HepG2 (cell line): Measurements from ENCODE around the gene RNF148. TPM values are rescaled to one million over a fixed set of nuclear protein-coding genes. Genes with fewer than 3 reads are reported as not detected.

Experiments used
- ATAC-seq: fragments of 200-7000 bp; cut with Tn5 transposase; 3 replicates; pipeline ENCODE4 v1.9.1; 2020; ENCODE audit warnings: mild to moderate bottlenecking, moderate library complexity
- BruUV-seq: library from RNA; stranded (reverse); fragments of 400-500 nt; replicated peaks from 2 replicates; lab custom pipeline; 2021; lab: Mats Ljungman, UMichigan
- CTCF ChIA-PET: fragments of 300-600 bp; formaldehyde crosslinking; extraction: SDS; loops from one replicate; lab custom pipeline; 2021; ENCODE audit warnings: low total read pairs, inconsistent platforms, low intra/inter-chr PET ratio; lab: Yijun Ruan, JAX
- POLR2A ChIA-PET: fragments of 350-600 bp; sonication (Branson Sonifier 250); formaldehyde crosslinking; loops from one replicate; lab custom pipeline; 2020; ENCODE audit warnings: antibody characterized with exemption, inconsistent platforms; lab: Yijun Ruan, JAX
- DNase-seq: peaks from one replicate; pipeline ENCODE4 v3.0.0-alpha.2; 2015; ENCODE audit warnings: low spot score
- FAIRE-seq: peaks from 3 replicates; lab custom pipeline; 2011; peaks lifted over from hg19 to GRCh38; lab: Jason Lieb, UNC
- H2AFZ ChIP-seq: one replicate; pipeline ENCODE4 v1.6.1; 2011; ENCODE audit warnings: low read length, inconsistent platforms
- H3K27ac ChIP-seq: fragments of 300-600 bp; 3 replicates; pipeline ENCODE4 v1.8.0; 2011; ENCODE audit warnings: mixed run types, mild to moderate bottlenecking, mixed read lengths, low read length, inconsistent platforms; ENCODE audit not compliant: insufficient read depth; ENCODE audit errors: extremely low read length
- H3K27me3 ChIP-seq, 2 experiments: fragments of 200-600 bp in 1 of 2; 2 replicates in 1 of 2; 3 replicates in 1 of 2; pipeline versions ENCODE4 v1.6.0 to v1.8.0; 2011; ENCODE audit warnings: low read length in 2 of 2, mild to moderate bottlenecking in 2 of 2, moderate library complexity in 2 of 2, inconsistent platforms in 1 of 2; ENCODE audit not compliant: insufficient read depth in 2 of 2, control insufficient read depth in 1 of 2
- H3K36me3 ChIP-seq, 2 experiments: fragments of 200-600 bp in 1 of 2; replicated peaks in 1 of 2; 2 replicates in 1 of 2; 3 replicates in 1 of 2; pipeline versions ENCODE4 v1.5.1 to v1.8.0; 2011; ENCODE audit warnings: low read length in 2 of 2, inconsistent platforms in 1 of 2; ENCODE audit not compliant: insufficient read depth in 2 of 2, control insufficient read depth in 1 of 2
- H3K4me1 ChIP-seq: 2 replicates; pipeline ENCODE4 v1.5.1; 2012; ENCODE audit warnings: low read length, inconsistent platforms; ENCODE audit not compliant: insufficient read depth
- H3K4me2 ChIP-seq: 2 replicates; pipeline ENCODE4 v1.6.0; 2011; ENCODE audit warnings: low read depth, low read length, inconsistent platforms
- H3K4me3 ChIP-seq, 3 experiments: fragments of 200-600 bp in 1 of 3; sonication (generic), shearing (Covaris generic) in 1 of 3; replicated peaks in 1 of 3; 2 replicates each; pipeline ENCODE4 v1.5.1; 2011 to 2016; ENCODE audit warnings: low read length in 3 of 3, inconsistent platforms in 2 of 3, low read depth in 2 of 3, mild to moderate bottlenecking in 2 of 3, control low read depth in 1 of 3, mixed read lengths in 1 of 3; ENCODE audit not compliant: insufficient read depth in 1 of 3
- H3K79me2 ChIP-seq: one replicate; pipeline ENCODE4 v1.6.1; 2011; ENCODE audit warnings: low read length, inconsistent platforms; ENCODE audit not compliant: insufficient read depth
- H3K9ac ChIP-seq: 2 replicates; pipeline ENCODE4 v1.6.0; 2011; ENCODE audit warnings: mild to moderate bottlenecking, low read depth, low read length, inconsistent platforms; ENCODE audit not compliant: insufficient read depth
- H3K9me3 ChIP-seq: 2 replicates; pipeline ENCODE4 v1.5.1; 2012; ENCODE audit warnings: mild to moderate bottlenecking, low read length
- H4K20me1 ChIP-seq: 2 replicates; pipeline ENCODE4 v1.6.0; 2011; ENCODE audit warnings: inconsistent platforms, mild to moderate bottlenecking, low read length, moderate library complexity; ENCODE audit not compliant: insufficient read depth
- ATM ChIP-seq: fragments of 450-650 bp; IDR thresholded peaks from 2 replicates; pipeline ENCODE4 v1.7.1; 2017; ENCODE audit warnings: mild to moderate bottlenecking, borderline replicate concordance
- BRD4 ChIP-seq: sonication (generic); formaldehyde crosslinking; IDR thresholded peaks from 2 replicates; pipeline ENCODE4 v1.4.0; 2020; ENCODE audit warnings: missing genetic modification reagents
- ELK4 ChIP-seq: sonication (generic); formaldehyde crosslinking; IDR thresholded peaks from 2 replicates; pipeline ENCODE4 v1.9.0; 2021; ENCODE audit warnings: missing genetic modification reagents, borderline replicate concordance
- HNRNPH1 ChIP-seq: fragments of 200-400 bp; formaldehyde crosslinking; optimal IDR thresholded peaks from 2 replicates; pipeline ENCODE3; 2017; ENCODE audit warnings: mild to moderate bottlenecking, low read depth, low read length
- KLF13 ChIP-seq: sonication (generic); formaldehyde crosslinking; IDR thresholded peaks from 2 replicates; pipeline ENCODE4 v1.4.0; 2020; ENCODE audit warnings: mild to moderate bottlenecking, missing genetic modification reagents
- PHF5A ChIP-seq: IDR thresholded peaks from one replicate; pipeline ENCODE4 v1.6.1; 2018; ENCODE audit warnings: low read depth, missing genetic modification reagents; ENCODE audit not compliant: unreplicated experiment
- SMYD3 ChIP-seq: sonication (generic); formaldehyde crosslinking; IDR thresholded peaks from 2 replicates; pipeline ENCODE4 v1.8.1; 2023; ENCODE audit warnings: mild to moderate bottlenecking, missing genetic modification reagents
- ZBTB20 ChIP-seq: sonication (generic); formaldehyde crosslinking; IDR thresholded peaks from 2 replicates; pipeline ENCODE4 v1.8.1; 2023; ENCODE audit warnings: missing genetic modification reagents, low read depth, mild to moderate bottlenecking, borderline replicate concordance
- ZNF12 ChIP-seq: sonication (generic); formaldehyde crosslinking; IDR thresholded peaks from 2 replicates; pipeline ENCODE4 v1.5.0; 2020; ENCODE audit warnings: missing genetic modification reagents
- ZNF296 ChIP-seq: sonication (generic); formaldehyde crosslinking; conservative IDR thresholded peaks from 2 replicates; pipeline ENCODE4 v1.5.0; 2020; ENCODE audit warnings: mild to moderate bottlenecking, missing genetic modification reagents
- WGBS: methylation state at CpG from one replicate; pipeline ENCODE4 v1.1.6; 2017; ENCODE audit warnings: low lambda C conversion rate; 5-methylcytosine and 5-hydroxymethylcytosine counted together
- in situ Hi-C: cut with HindIII; loops from 2 replicates; pipeline ENCODE4 v1.10.0; 2017; ENCODE audit warnings: low pct_unique_long_range_greater_than_20kb; ENCODE audit not compliant: extremely low pct_ligation_motif_present
- intact Hi-C: fragments of 100-400 bp; cut with micrococcal nuclease; formaldehyde crosslinking; loops from one replicate; pipeline ENCODE4 v1.10.0; 2022; ENCODE audit not compliant: unreplicated experiment
- polyA plus RNA-seq, 8 experiments: library from polyadenylated mRNA; depleted of rRNA in 3 of 8; stranded (reverse) in 7 of 8; unstranded in 1 of 8; fragments of >200 nt; fragmentation: Illumina TruSeq in 4 of 8; extraction: Trizol in 4 of 8; gene quantifications; 2 replicates each; pipeline versions ENCODE4 v1.2.1 to v1.2.3, GENCODE V29; 2011 to 2016; ENCODE audit warnings: low read depth in 4 of 8, missing spikeins in 1 of 8, mixed read lengths in 1 of 8; ENCODE audit not compliant: insufficient read depth in 1 of 8
- total RNA-seq, 5 experiments: library from RNA; depleted of rRNA; stranded (reverse); fragments of >200 nt; fragmentation: Illumina TruSeq; extraction: Trizol; gene quantifications; 2 replicates each; pipeline ENCODE4 v1.2.3, GENCODE V29; 2016; ENCODE audit warnings: low read depth in 1 of 5
- TF ChIP-seq, protein P1 (sequence below): sonication (generic); formaldehyde crosslinking; conservative IDR thresholded peaks from 2 replicates; pipeline ENCODE4 v1.8.0; 2022; ENCODE audit warnings: low read depth, missing genetic modification reagents
- TF ChIP-seq, protein P2 (sequence below): sonication (generic); formaldehyde crosslinking; IDR thresholded peaks from 2 replicates; pipeline ENCODE4 v1.4.0; 2020; ENCODE audit warnings: missing genetic modification reagents, borderline replicate concordance
- TF ChIP-seq, protein P3 (sequence below): sonication (generic); formaldehyde crosslinking; IDR thresholded peaks from 2 replicates; pipeline ENCODE4 v1.8.0; 2023; ENCODE audit warnings: mild to moderate bottlenecking, missing genetic modification reagents

RNF148 gene
- total and polyA plus RNA-seq, 2 of the 13 experiments (the other 11 are each of a cell fraction or from before 2014, with no cell fraction given), result 0.16 to 1.6 TPM

- CTCF ChIA-PET, result no interaction called here
- POLR2A ChIA-PET, result no interaction called here
- no peaks in the 10 kb centered on the region; a peak in 2 of 5 replicates for H3K36me3 ChIP-seq
- intact Hi-C loops (no loop called here), in situ Hi-C loops (no loop called here)
- no peak for TF ChIP-seq ZNF12
- TF ChIP-seq BRD4 (CRISPR knock-in tag), result no peak
- TF ChIP-seq KLF13 (CRISPR knock-in tag), result no peak
- no peak for TF ChIP-seq SMYD3 (CRISPR knock-in tag)
- TF ChIP-seq, protein P1, sequence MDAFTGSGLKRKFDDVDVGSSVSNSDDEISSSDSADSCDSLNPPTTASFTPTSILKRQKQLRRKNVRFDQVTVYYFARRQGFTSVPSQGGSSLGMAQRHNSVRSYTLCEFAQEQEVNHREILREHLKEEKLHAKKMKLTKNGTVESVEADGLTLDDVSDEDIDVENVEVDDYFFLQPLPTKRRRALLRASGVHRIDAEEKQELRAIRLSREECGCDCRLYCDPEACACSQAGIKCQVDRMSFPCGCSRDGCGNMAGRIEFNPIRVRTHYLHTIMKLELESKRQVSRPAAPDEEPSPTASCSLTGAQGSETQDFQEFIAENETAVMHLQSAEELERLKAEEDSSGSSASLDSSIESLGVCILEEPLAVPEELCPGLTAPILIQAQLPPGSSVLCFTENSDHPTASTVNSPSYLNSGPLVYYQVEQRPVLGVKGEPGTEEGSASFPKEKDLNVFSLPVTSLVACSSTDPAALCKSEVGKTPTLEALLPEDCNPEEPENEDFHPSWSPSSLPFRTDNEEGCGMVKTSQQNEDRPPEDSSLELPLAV (CRISPR knock-in tag), result no peak
- no peak for TF ChIP-seq PHF5A (CRISPR knock-in tag)
- TF ChIP-seq, protein P2, sequence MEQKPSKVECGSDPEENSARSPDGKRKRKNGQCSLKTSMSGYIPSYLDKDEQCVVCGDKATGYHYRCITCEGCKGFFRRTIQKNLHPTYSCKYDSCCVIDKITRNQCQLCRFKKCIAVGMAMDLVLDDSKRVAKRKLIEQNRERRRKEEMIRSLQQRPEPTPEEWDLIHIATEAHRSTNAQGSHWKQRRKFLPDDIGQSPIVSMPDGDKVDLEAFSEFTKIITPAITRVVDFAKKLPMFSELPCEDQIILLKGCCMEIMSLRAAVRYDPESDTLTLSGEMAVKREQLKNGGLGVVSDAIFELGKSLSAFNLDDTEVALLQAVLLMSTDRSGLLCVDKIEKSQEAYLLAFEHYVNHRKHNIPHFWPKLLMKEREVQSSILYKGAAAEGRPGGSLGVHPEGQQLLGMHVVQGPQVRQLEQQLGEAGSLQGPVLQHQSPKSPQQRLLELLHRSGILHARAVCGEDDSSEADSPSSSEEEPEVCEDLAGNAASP (CRISPR knock-in tag), result no peak
- no peak for TF ChIP-seq ZBTB20 (CRISPR knock-in tag)
- TF ChIP-seq, protein P3, sequence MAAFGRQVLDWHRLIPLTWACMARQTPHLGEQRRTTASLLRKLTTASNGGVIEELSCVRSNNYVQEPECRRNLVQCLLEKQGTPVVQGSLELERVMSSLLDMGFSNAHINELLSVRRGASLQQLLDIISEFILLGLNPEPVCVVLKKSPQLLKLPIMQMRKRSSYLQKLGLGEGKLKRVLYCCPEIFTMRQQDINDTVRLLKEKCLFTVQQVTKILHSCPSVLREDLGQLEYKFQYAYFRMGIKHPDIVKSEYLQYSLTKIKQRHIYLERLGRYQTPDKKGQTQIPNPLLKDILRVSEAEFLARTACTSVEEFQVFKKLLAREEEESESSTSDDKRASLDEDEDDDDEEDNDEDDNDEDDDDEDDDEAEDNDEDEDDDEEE (CRISPR knock-in tag), result no peak
- no peak for TF ChIP-seq ZNF296
- no peak for TF ChIP-seq HNRNPH1
- TF ChIP-seq ELK4 (CRISPR knock-in tag), result no peak
- no peak for TF ChIP-seq ATM
- H3K9me3 ChIP-seq, result no peaks in the 10 kb centered on the region
- no peak overlapping the region for H2AFZ ChIP-seq
- H4K20me1 ChIP-seq, result no peaks in the 10 kb centered on the region
- H3K79me2 ChIP-seq, result no peaks in the 10 kb centered on the region
- WGBS, result 93% methylated on average over 5 of the region's 5 CpGs
- no peaks in the 10 kb centered on the region for H3K27me3 ChIP-seq
- BruUV-seq, result no TSS peak
- DNase-seq (no peak), FAIRE-seq (no peak), ATAC-seq (no peak)
- no peak overlapping the region for H3K9ac ChIP-seq
- no peak overlapping the region for H3K4me2 ChIP-seq
- no peak overlapping the region for H3K27ac ChIP-seq
- H3K4me1 ChIP-seq, result peaks cover 8% of the 10 kb centered on the region
- H3K4me3 ChIP-seq, result no peak overlapping the region
Measured at GRCh38 chr7:122653685-122654084, 49.0 kb downstream of the RNF148 start.
